Measurements from ENCODE around the gene GINS2. TPM values are rescaled to one million over a fixed set of nuclear protein-coding genes. Genes with fewer than 3 reads are reported as not detected.

GINS2 gene
- total RNA-seq, 1 donor from 2014 or later = 39.9 TPM

- H3K9me3 Mint-ChIP-seq = no peaks in the 10 kb centered on the region
- H3K36me3 Mint-ChIP-seq = no peaks in the 10 kb centered on the region
- peaks cover 5% of the 10 kb centered on the region for H3K4me1 Mint-ChIP-seq (ENCODE audit: unreplicated experiment)
- no peak overlapping the region for H3K4me3 Mint-ChIP-seq
- H3K27ac Mint-ChIP-seq = no peak overlapping the region
- DNase-seq (ENCODE audit: extremely low spot score, unreplicated experiment) = no peak
- peaks cover 11% of the 10 kb centered on the region for H3K27me3 Mint-ChIP-seq
- TF ChIP-seq, protein P1, sequence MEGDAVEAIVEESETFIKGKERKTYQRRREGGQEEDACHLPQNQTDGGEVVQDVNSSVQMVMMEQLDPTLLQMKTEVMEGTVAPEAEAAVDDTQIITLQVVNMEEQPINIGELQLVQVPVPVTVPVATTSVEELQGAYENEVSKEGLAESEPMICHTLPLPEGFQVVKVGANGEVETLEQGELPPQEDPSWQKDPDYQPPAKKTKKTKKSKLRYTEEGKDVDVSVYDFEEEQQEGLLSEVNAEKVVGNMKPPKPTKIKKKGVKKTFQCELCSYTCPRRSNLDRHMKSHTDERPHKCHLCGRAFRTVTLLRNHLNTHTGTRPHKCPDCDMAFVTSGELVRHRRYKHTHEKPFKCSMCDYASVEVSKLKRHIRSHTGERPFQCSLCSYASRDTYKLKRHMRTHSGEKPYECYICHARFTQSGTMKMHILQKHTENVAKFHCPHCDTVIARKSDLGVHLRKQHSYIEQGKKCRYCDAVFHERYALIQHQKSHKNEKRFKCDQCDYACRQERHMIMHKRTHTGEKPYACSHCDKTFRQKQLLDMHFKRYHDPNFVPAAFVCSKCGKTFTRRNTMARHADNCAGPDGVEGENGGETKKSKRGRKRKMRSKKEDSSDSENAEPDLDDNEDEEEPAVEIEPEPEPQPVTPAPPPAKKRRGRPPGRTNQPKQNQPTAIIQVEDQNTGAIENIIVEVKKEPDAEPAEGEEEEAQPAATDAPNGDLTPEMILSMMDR (conservative IDR thresholded peaks at IDR 0.05) = no peak
These were observed 8.0 kb upstream of the GINS2 start for GRCh38 chr16:85696781-85697180.

- no peak for DNase-seq (ENCODE audit: extremely low spot score, unreplicated experiment)
- Mint-ChIP-seq H3K4me3 (no peak overlapping the region), H3K9me3 (no peaks in the 10 kb centered on the region), H3K27ac (no peak overlapping the region), H3K36me3 (no peaks in the 10 kb centered on the region), H3K4me1 (ENCODE audit: unreplicated experiment) (peaks cover 9% of the 10 kb centered on the region), H3K27me3 (peaks cover 13% of the 10 kb centered on the region)
- TF ChIP-seq, protein P1 (conservative IDR thresholded peaks at IDR 0.05) = no peak
These were observed 6.7 kb upstream of the GINS2 start for GRCh38 chr16:85695196-85696128.

GRCh38 chr16:85690469-85691064 is 1.8 kb upstream of the GINS2 start:
- Mint-ChIP-seq H3K27me3 (peaks cover 4% of the 10 kb centered on the region), H3K4me3 (peak overlapping the region; percentile 54), H3K36me3 (peaks cover 7% of the 10 kb centered on the region), H3K9me3 (no peaks in the 10 kb centered on the region), H3K4me1 (ENCODE audit: unreplicated experiment) (peaks cover 20% of the 10 kb centered on the region), H3K27ac (peak overlapping the region; percentile 50)
- TF ChIP-seq, protein P1 (conservative IDR thresholded peaks at IDR 0.05) = no peak
- DNase-seq (ENCODE audit: extremely low spot score, unreplicated experiment) = no peak

GRCh38 chr16:85689950-85690320 is 1.2 kb upstream of the GINS2 start:
- no peak for DNase-seq (ENCODE audit: extremely low spot score, unreplicated experiment)
- H3K27ac Mint-ChIP-seq = peak overlapping the region; percentile 50
- TF ChIP-seq, protein P1 (conservative IDR thresholded peaks at IDR 0.05) = no peak
- peaks cover 20% of the 10 kb centered on the region for H3K4me1 Mint-ChIP-seq (ENCODE audit: unreplicated experiment)
- H3K27me3 Mint-ChIP-seq = peaks cover 4% of the 10 kb centered on the region
- peaks cover 7% of the 10 kb centered on the region for H3K36me3 Mint-ChIP-seq
- no peaks in the 10 kb centered on the region for H3K9me3 Mint-ChIP-seq
- H3K4me3 Mint-ChIP-seq = peak overlapping the region; percentile 54

DNA sequence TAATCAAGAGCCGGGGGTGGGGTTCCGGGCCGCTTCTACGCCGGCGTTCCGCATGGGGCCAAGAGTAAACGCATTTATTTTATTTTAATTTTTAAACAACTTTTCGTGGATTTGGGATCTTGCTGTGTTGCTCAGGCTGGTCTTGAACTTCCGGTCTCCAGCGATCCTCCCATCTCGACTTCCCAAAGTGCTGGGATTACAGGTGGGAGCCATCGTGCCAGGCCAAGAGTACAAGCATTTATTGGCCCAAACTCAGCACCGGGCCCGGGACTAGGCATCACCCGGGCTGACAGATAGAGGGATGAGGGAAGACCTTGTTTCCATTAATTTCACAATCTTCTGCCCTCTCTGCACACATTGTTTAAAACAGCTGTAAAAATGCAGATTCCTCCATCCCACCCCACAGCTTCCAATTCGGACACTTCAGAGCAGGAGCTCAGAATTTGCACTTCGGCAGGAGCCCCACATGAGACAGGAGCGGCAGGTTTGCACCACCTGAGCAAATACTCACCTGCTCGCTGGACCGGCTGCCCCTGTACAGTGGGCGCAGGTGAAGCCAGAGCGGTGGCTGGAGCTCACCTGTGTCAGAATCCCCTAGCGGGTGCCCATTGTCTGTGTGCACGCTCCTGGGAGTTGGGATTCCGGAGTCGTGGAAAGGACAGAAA is 663 bp upstream of the GINS2 start:
- H3K36me3 Mint-ChIP-seq = peaks cover 7% of the 10 kb centered on the region
- H3K27me3 Mint-ChIP-seq = peaks cover 4% of the 10 kb centered on the region
- H3K9me3 Mint-ChIP-seq = no peaks in the 10 kb centered on the region
- no peak overlapping the region for H3K27ac Mint-ChIP-seq
- H3K4me1 Mint-ChIP-seq (ENCODE audit: unreplicated experiment) = peaks cover 20% of the 10 kb centered on the region
- peak overlapping the region; percentile 75 for H3K4me3 Mint-ChIP-seq
- TF ChIP-seq, protein P1 (conservative IDR thresholded peaks at IDR 0.05) = no peak
- DNase-seq (ENCODE audit: extremely low spot score, unreplicated experiment) = no peak
